ENCODE measurements around the gene TSKU.

DNA sequence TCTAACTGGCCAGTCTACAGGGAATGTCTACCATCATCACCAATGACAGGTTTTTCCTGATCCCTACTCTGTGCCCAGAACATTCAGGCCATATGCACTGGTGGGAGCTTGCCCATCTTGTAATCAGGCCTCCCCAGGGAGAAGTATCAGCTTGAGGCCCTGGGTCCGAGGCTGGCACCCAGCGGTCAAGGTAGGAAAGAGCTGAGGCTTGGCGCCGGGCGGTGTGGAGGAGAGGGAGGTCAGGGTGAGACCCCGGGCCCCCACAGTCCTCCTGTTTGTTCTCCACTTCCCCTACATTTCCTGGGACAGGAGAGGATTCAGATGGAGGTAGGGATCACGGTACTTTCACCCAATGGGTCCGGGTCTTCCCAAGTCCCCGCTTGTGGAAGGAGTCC lies 15.5 kb downstream of the TSKU start:
- TF ChIP-seq EP300 (IDR thresholded peaks at IDR 0.05; ENCODE audit: low read depth), result no peak
- TF ChIP-seq, protein P1, sequence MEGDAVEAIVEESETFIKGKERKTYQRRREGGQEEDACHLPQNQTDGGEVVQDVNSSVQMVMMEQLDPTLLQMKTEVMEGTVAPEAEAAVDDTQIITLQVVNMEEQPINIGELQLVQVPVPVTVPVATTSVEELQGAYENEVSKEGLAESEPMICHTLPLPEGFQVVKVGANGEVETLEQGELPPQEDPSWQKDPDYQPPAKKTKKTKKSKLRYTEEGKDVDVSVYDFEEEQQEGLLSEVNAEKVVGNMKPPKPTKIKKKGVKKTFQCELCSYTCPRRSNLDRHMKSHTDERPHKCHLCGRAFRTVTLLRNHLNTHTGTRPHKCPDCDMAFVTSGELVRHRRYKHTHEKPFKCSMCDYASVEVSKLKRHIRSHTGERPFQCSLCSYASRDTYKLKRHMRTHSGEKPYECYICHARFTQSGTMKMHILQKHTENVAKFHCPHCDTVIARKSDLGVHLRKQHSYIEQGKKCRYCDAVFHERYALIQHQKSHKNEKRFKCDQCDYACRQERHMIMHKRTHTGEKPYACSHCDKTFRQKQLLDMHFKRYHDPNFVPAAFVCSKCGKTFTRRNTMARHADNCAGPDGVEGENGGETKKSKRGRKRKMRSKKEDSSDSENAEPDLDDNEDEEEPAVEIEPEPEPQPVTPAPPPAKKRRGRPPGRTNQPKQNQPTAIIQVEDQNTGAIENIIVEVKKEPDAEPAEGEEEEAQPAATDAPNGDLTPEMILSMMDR (IDR thresholded peaks at IDR 0.05), result no peak
- no peak for TF ChIP-seq POLR2AphosphoS5 (IDR thresholded peaks at IDR 0.05)

Measured in transverse colon (tissue), 4 donors.